CD4-positive, alpha-beta T cell treated with Interferon alpha-2 for 1 hour (primary cell): ENCODE measurements around the gene CHMP3.
"Not testable (repeated sequence)": the region's sequence is repeated elsewhere in the genome, so short reads cannot be mapped to it uniquely, and the experiment has no call there.

Source experiments
- DNase-seq, 2 donors: peaks; one replicate each; pipeline ENCODE4 v3.0.0-alpha.2; 2020 to 2022

The CHMP3 gene

DNA sequence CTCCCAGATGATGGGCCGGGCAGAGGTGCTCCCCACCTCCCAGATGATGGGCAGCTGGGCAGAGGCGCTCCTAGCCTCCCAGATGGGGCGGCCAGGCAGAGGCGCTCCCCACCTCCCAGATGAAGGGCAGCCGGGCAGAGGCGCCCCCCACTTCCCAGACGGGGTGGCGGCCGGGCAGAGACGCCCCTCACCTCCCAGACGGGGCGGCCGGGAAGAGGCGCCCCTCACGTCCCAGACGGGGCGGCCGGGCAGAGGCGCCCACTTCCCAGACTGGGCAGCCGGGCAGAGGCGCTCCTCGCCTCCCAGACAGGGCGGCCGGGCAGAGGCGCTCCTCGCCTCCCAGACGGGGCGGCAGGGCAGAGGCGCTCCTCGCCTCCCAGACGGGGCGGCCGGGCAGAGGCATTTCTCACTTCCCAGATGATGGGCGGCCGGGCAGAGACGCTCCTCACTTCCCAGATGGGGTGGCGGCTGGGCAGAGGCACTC is 14.3 kb downstream of the CHMP3 start:
- not testable (repeated sequence) for DNase-seq

DNA sequence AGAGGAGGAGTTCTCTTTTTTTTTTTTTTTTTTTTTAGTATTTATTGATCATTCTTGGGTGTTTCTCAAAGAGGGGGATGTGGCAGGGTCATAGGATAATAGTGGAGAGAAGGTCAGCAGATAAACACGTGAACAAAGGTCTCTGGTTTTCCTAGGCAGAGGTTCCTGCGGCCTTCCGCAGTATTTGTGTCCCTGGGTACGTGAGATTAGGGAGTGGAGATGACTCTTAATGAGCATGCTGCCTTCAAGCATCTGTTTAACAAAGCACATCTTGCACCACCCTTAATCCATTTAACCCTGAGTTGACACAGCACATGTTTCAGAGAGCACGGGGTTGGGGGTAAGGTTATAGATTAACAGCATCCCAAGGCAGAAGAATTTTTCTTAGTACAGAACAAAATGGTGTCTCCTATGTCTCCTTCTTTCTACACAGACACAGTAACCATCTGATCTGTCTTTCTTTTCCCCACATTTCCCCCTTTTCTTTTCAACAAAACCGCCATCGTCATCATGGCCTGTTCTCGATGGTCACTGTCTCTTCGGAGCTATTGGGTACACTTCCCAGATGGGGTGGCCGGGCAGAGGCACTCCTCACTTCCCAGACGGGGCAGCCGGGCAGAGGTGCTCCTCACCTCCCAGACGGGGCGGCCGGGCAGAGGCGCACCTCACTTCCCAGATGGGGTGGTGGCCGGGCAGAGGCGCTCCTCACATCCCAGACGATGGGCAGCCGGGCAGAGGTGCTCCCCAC is 14.9 kb downstream of the CHMP3 start:
- not testable (repeated sequence) for DNase-seq

DNA sequence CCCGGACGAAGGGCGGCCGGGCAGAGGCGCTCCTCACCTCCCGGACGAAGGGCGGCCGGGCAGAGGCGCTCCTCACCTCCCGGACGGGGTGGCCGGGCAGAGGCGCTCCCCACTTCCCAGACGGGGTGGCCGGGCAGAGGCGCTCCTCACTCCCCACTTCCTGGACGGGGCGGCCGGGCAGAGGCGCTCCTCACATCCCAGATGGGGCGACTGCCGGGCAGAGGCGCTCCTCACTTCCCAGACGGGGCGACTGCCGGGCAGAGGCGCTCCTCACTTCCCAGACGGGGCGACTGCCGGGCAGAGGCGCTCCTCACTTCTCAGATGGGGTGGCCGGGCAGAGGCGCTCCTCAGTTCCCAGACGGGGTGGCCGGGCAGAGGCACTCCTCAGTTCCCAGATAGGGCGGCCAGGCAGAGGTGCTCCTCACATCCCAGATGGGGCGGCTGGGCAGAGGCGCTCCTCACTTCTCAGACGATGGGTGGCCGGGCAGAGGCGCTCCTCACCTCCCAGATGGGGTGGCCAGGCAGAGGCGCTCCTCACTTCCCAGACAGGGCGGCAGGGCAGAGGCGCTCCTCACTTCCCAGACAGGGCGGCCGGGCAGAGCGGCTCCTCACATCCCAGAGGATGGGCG is 17.8 kb downstream of the CHMP3 start:
- DNase-seq, result not testable (repeated sequence)

- DNase-seq, result not testable (repeated sequence)
These were observed 18.8 kb downstream of the CHMP3 start for GRCh38 chr2:86544278-86545099.

- no peak for DNase-seq
These were observed 19.4 kb downstream of the CHMP3 start for GRCh38 chr2:86543793-86544192.

DNA sequence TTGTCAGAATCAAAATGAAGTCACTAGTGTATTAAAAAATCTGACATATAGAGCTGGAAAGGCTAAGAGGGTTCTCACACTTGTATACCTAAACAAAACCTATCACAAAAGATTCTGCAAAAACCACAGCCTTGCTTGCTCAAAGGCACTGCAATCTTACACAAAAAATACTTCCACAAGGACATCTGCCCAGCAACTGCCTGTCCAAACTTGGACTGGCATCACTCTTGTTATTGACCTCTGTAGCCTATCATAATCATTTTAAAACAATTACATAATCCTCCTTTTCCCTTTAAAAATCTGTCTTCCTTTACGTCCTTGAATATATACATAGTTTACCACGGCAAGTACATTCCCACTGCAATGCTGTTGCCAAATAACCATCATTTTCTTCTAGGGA is 19.9 kb downstream of the CHMP3 start:
- DNase-seq, result no peak

- no peak for DNase-seq
These were observed 20.4 kb downstream of the CHMP3 start for GRCh38 chr2:86542814-86543213.

DNA sequence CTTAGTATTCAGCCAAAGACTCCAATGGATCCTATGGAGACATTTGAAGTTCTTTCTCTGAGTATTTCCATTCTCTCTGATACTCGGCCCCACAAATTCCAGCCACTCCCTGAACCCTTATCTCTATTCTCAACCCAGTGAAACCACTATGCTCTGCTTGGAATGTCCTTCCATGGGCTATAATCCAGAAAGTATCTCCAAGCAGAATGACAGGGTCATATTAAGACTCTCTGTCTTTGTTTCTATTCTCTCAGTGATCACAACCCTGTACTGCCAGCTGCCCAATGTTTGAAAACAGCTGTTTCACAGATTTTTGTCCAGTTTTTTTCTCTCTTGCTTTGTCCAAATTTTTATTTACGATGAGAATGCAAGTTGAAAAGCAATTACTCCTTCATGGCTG is 21.9 kb downstream of the CHMP3 start:
- DNase-seq, result no peak

DNA sequence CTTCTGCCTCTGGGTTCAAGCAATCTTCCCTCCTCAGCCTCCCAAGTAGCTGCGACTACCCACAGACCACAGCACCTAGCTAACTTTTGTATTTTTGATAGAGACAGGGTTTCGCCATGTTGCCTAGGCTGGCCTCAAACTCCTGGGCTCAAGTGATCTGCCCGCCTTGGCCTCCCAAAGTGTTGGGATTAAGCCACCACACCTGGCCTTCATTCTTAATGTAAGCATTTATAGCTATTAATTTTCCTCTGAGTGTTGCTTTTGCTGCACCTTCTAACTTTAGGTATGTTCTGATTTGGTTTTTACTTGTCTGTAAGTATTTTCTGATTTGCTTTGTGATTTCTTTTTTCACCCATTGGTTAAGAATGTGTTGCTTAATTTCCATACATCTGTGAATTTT is 29.7 kb downstream of the CHMP3 start:
- DNase-seq, result no peak

GRCh38 chr2:86525421-86526340 is 37.6 kb downstream of the CHMP3 start:
- DNase-seq, result no peak

DNA sequence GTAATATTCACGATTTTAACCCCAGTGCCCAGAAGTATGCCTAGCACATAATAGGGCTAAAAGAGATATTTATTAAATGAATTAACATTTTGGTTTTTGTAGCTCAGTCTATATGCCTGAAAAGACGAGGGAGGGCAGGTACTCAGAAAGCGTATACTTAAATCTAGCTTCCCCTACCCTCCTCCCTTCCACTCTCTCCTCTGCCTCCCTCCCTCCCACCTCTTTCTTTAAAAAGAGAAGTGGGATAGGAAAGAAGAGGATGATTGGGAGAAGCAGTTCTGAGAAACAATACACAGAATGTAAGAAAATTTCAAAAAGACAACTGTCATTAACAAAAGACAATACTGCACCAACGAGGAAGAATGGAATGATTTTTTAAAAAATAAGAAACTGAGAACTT is 39.8 kb downstream of the CHMP3 start:
- no peak for DNase-seq

DNA sequence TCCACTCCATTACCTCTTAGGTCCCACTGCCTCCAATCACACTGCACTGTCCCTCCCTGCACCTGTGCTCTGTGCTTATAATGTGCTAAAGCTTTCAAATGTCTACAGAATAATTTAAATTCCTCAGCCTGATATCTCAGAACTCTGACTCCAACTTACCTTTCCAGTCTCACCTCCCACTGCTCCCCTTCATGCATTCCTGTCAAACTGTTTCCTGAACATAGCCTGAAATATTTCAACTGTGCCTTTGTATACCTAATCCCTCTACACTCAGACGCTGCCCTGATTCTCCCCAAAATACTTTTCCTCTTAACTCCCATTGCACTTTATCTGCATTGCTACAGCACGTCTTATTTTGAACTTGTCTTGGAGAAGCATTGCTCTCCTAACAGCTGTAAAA is 40.5 kb downstream of the CHMP3 start:
- no peak for DNase-seq

- DNase-seq, result no peak
These were observed 41.3 kb downstream of the CHMP3 start for GRCh38 chr2:86521922-86522321.

GRCh38 chr2:86520153-86520552 is 43.1 kb downstream of the CHMP3 start:
- DNase-seq, result no peak

DNA sequence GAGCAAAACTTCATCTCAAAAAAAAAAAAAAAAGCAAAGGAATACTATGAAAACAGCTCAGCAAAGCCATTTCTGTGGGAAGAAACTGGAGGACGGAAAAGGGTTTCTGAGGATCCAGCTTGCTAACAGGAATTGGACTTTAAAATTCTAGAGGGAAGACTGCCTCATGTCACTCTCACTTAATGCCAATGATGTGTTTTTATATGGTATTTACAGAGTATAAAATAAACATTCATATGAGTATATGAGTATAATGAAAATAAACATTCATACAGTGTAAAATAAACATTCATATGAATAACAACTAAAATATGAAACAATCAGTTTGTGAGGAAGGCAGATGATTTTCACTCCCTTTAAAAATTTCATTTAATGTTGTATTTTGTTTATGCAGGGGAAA is 43.9 kb downstream of the CHMP3 start:
- DNase-seq, result no peak

- DNase-seq, result peak; percentile 23 to 51
These were observed 44.8 kb downstream of the CHMP3 start for GRCh38 chr2:86518481-86518880.

- DNase-seq, result no peak
These were observed 49.1 kb downstream of the CHMP3 start for GRCh38 chr2:86513948-86514660.

DNA sequence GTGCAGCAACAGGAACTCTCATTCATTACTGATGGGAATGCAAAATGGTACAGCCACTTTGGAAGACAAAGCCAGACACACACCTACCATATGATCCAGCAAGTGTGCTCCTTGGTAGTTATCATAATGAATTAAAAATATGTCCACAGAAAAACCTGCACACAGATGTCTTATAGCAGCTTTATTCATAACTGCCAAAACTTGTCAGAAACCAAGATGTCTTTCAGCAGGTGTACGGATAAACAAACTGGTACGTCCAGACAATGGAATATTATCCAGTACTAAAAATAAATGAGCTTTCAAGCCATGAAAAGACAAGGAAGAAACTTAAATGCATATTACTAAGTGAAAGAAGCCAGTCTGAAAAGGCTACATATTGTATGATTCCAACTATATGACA is 50.4 kb downstream of the CHMP3 start:
- DNase-seq, result no peak

GRCh38 chr2:86512034-86512433 is 51.2 kb downstream of the CHMP3 start:
- DNase-seq, result no peak

GRCh38 chr2:86510436-86510933 is 52.8 kb downstream of the CHMP3 start:
- no peak for DNase-seq

DNA sequence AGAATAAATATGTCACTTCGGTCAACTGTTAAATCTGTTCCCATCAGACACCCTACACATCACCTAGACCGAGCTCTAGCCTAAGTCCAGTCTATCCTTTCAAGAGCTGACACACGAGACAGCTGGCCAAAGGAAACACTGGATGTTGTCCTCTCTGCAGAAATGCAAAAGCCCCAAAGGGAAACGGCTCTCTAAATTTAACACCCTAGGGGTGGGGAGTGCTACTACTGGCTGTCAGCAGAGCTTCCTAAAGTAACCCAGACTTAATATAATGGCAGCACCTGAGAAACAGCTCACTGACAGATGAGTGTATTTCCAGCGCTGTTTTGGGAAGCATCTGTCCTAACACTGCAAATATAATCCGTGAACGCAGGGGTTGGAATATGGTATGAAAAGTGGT is 55.6 kb downstream of the CHMP3 start:
- no peak for DNase-seq
